MM.1S (cell line): ENCODE results near the gene COL25A1.

Experiments used
- DNase-seq: peaks from one replicate; pipeline ENCODE4 v3.0.0-alpha.2; 2015
- H2AFZ ChIP-seq: fragments of 300-600 bp; sonication (generic); 2 replicates; pipeline ENCODE4 v1.6.0; 2016; ENCODE audit warnings: antibody characterized with exemption, low read length
- H3F3A ChIP-seq: fragments of 300-600 bp; sonication (generic); 2 replicates; pipeline ENCODE4 v1.6.1; 2016; ENCODE audit warnings: mild to moderate bottlenecking, antibody characterized with exemption, low read length, moderate library complexity, mixed read lengths; ENCODE audit not compliant: insufficient read depth
- H3K27ac ChIP-seq: fragments of 300-600 bp; sonication (generic); 2 replicates; pipeline ENCODE4 v1.5.1; 2016; ENCODE audit warnings: mild to moderate bottlenecking, low read length
- H3K27me3 ChIP-seq: fragments of 300-600 bp; sonication (generic); replicated peaks from 2 replicates; pipeline ENCODE4 v1.6.0; 2016; ENCODE audit warnings: low read length; ENCODE audit not compliant: insufficient read depth
- H3K36me3 ChIP-seq: fragments of 300-600 bp; sonication (generic); replicated peaks from 2 replicates; pipeline ENCODE4 v1.6.1; 2016; ENCODE audit warnings: mild to moderate bottlenecking, low read length, mixed read lengths; ENCODE audit not compliant: insufficient read depth
- H3K4me1 ChIP-seq: fragments of 300-600 bp; sonication (generic); 2 replicates; pipeline ENCODE4 v1.6.1; 2016; ENCODE audit warnings: low read length, mixed read lengths
- H3K4me2 ChIP-seq: fragments of 300-600 bp; sonication (generic); 2 replicates; pipeline ENCODE4 v1.6.0; 2016; ENCODE audit warnings: low read depth, low read length
- H3K4me3 ChIP-seq: fragments of 300-600 bp; sonication (generic); 2 replicates; pipeline ENCODE4 v1.5.1; 2016; ENCODE audit warnings: low read length, mixed read lengths
- H3K79me2 ChIP-seq: fragments of 300-600 bp; sonication (generic); 2 replicates; pipeline ENCODE4 v1.6.1; 2016; ENCODE audit warnings: mixed run types, low read length, mixed read lengths
- H3K9ac ChIP-seq: fragments of 300-600 bp; sonication (generic); 2 replicates; pipeline ENCODE4 v1.6.1; 2016; ENCODE audit warnings: low read length, mixed read lengths
- H3K9me2 ChIP-seq: fragments of 300-600 bp; sonication (generic); replicated peaks from 2 replicates; pipeline ENCODE4 v1.6.1; 2016; ENCODE audit warnings: mild to moderate bottlenecking, low read length, mixed read lengths; ENCODE audit not compliant: insufficient read depth
- H3K9me3 ChIP-seq: fragments of 300-600 bp; sonication (generic); replicated peaks from 2 replicates; pipeline ENCODE4 v1.6.1; 2016; ENCODE audit warnings: mild to moderate bottlenecking, low read length, mixed read lengths; ENCODE audit not compliant: insufficient read depth
- H4K20me1 ChIP-seq: fragments of 300-600 bp; sonication (generic); 2 replicates; pipeline ENCODE4 v1.6.1; 2016; ENCODE audit warnings: mild to moderate bottlenecking, low read length, moderate library complexity, mixed read lengths; ENCODE audit not compliant: insufficient read depth
- CTCF ChIP-seq: fragments of 300-600 bp; sonication (generic); IDR thresholded peaks from 2 replicates; pipeline ENCODE4 v1.5.1; 2016; ENCODE audit warnings: antibody characterized with exemption, low read length, mixed read lengths
- EZH2 ChIP-seq: fragments of 300-600 bp; sonication (generic); optimal IDR thresholded peaks from 2 replicates; pipeline ENCODE3; 2017; ENCODE audit warnings: low read depth, mild to moderate bottlenecking, antibody characterized with exemption, low read length, mixed read lengths
- EZH2phosphoT487 ChIP-seq: fragments of 300-600 bp; sonication (generic); IDR thresholded peaks from 2 replicates; pipeline ENCODE4 v1.6.1; 2018; ENCODE audit warnings: antibody characterized with exemption, low read length

COL25A1 gene

GRCh38 chr4:109205186-109205585 lies 97.3 kb downstream of the COL25A1 start:
- Histone ChIP-seq H3K4me1 (no peaks in the 10 kb centered on the region), H3K4me2 (no peak overlapping the region), H3K36me3 (no peaks in the 10 kb centered on the region), H3K79me2 (no peaks in the 10 kb centered on the region), H4K20me1 (no peaks in the 10 kb centered on the region), H3K9me3 (no peaks in the 10 kb centered on the region), H3K9me2 (no peaks in the 10 kb centered on the region), H3F3A (no peaks in the 10 kb centered on the region), H3K27me3 (no peaks in the 10 kb centered on the region), H3K4me3 (no peak overlapping the region), H3K9ac (no peak overlapping the region), H2AFZ (no peak overlapping the region), H3K27ac (no peak overlapping the region)
- DNase-seq, result no peak
- TF ChIP-seq EZH2 (no peak), EZH2phosphoT487 (no peak), CTCF (no peak)

- no peak for TF ChIP-seq EZH2
- no peak for TF ChIP-seq CTCF
- no peak for TF ChIP-seq EZH2phosphoT487
- no peak for DNase-seq
- Histone ChIP-seq H3K36me3 (no peaks in the 10 kb centered on the region), H3K4me1 (no peaks in the 10 kb centered on the region), H3K4me2 (no peak overlapping the region), H3K9ac (no peak overlapping the region), H3K9me2 (no peaks in the 10 kb centered on the region), H2AFZ (no peak overlapping the region), H4K20me1 (no peaks in the 10 kb centered on the region), H3K27ac (no peak overlapping the region), H3K79me2 (no peaks in the 10 kb centered on the region), H3F3A (no peaks in the 10 kb centered on the region), H3K4me3 (no peak overlapping the region), H3K27me3 (no peaks in the 10 kb centered on the region), H3K9me3 (no peaks in the 10 kb centered on the region)
These were observed 102.9 kb downstream of the COL25A1 start for GRCh38 chr4:109199585-109199984.

GRCh38 chr4:109195646-109196045 lies 106.8 kb downstream of the COL25A1 start:
- no peaks in the 10 kb centered on the region for H3K9me2 ChIP-seq
- H3K9me3 ChIP-seq, result no peaks in the 10 kb centered on the region
- H3K4me2 ChIP-seq, result no peak overlapping the region
- H3K9ac ChIP-seq, result no peak overlapping the region
- no peaks in the 10 kb centered on the region for H3K27me3 ChIP-seq
- H3K36me3 ChIP-seq, result no peaks in the 10 kb centered on the region
- no peaks in the 10 kb centered on the region for H4K20me1 ChIP-seq
- no peaks in the 10 kb centered on the region for H3K4me1 ChIP-seq
- TF ChIP-seq EZH2phosphoT487 (no peak), CTCF (no peak), EZH2 (no peak)
- no peak overlapping the region for H2AFZ ChIP-seq
- H3K4me3 ChIP-seq, result no peak overlapping the region
- DNase-seq, result no peak
- no peak overlapping the region for H3K27ac ChIP-seq
- H3K79me2 ChIP-seq, result no peaks in the 10 kb centered on the region
- no peaks in the 10 kb centered on the region for H3F3A ChIP-seq
